Heart right ventricle (tissue), 16 donors: ENCODE results near the gene CENPP. TPM values are rescaled to one million over a fixed set of nuclear protein-coding genes. Genes with fewer than 3 reads are reported as not detected.
A peak's percentile ranks its signal among the peaks of the same experiment; 100 is the strongest.

Experiments
- ATAC-seq, 8 donors: fragments of 200-7000 bp; cut with Tn5 transposase; one replicate each; pipeline ENCODE4 v1.9.1; 2020; ENCODE audit warnings: mild to moderate bottlenecking in 8 of 8, moderate library complexity in 8 of 8, moderate number of reproducible peaks in 1 of 8
- DNase-seq, 2 donors: peaks; one replicate each; pipeline ENCODE4 v3.0.0-alpha.2; 2020
- H3K27ac ChIP-seq, 10 donors: fragments of 200-600 bp; sonication (generic) in 2 of 10; one replicate each; pipeline versions ENCODE4 v1.5.0 to v1.8.0; 2020 to 2022; ENCODE audit warnings: mild to moderate bottlenecking in 3 of 10
- H3K27me3 ChIP-seq, 7 donors: fragments of 200-600 bp; one replicate each; pipeline ENCODE4 v1.8.0; 2021 to 2022; ENCODE audit warnings: mild to moderate bottlenecking in 2 of 7
- H3K36me3 ChIP-seq, 9 donors: fragments of 200-600 bp; sonication (generic) in 1 of 9; one replicate each; pipeline versions ENCODE4 v1.5.0 to v1.8.0; 2020 to 2022; ENCODE audit warnings: mild to moderate bottlenecking in 2 of 9
- H3K4me1 ChIP-seq, 9 donors: fragments of 200-600 bp; sonication (generic) in 1 of 9; one replicate each; pipeline versions ENCODE4 v1.5.0 to v1.8.0; 2020 to 2022; ENCODE audit warnings: mild to moderate bottlenecking in 4 of 9
- H3K4me3 ChIP-seq, 10 donors: fragments of 200-600 bp; sonication (generic) in 2 of 10; one replicate each; pipeline versions ENCODE4 v1.5.0 to v1.8.0; 2020 to 2022; ENCODE audit warnings: mild to moderate bottlenecking in 7 of 10, moderate library complexity in 2 of 10
- H3K9me3 ChIP-seq, 11 donors: fragments of 200-600 bp in 10 of 11; sonication (generic) in 2 of 11; one replicate each; pipeline versions ENCODE4 v1.5.0 to v1.8.0; 2013 to 2022; ENCODE audit warnings: mild to moderate bottlenecking in 2 of 11, control low read depth in 1 of 11, moderate library complexity in 1 of 11
- CTCF ChIP-seq, 9 donors: fragments of 200-600 bp; sonication (generic) in 2 of 9; IDR thresholded peaks; one replicate each; pipeline versions ENCODE4 v1.5.0 to v1.8.0; 2021 to 2022; ENCODE audit warnings: antibody characterized with exemption in 9 of 9, mild to moderate bottlenecking in 5 of 9, moderate library complexity in 1 of 9
- WGBS, 2 donors: extraction: QIAGEN DNeasy Blood & Tissue Kit; methylation state at CpG; one replicate each; pipeline ENCODE4 v1.1.7; 2013; ENCODE audit warnings: inconsistent platforms in 1 of 2; 5-methylcytosine and 5-hydroxymethylcytosine counted together
- intact Hi-C, 10 donors: fragments of 100-400 bp; cut with DNase I; formaldehyde crosslinking; loops; one replicate each; pipeline versions ENCODE4 v1.11.1 to v1.14.2; 2022
- polyA plus RNA-seq, 2 donors: library from polyadenylated mRNA; stranded (reverse); fragments of 200-250 nt; gene quantifications; one replicate each; pipeline ENCODE4 v1.2.3, GENCODE V29; 2013
- total RNA-seq, 10 donors: library from RNA; stranded (reverse); fragmentation: NEBNext Ultra II Directional in 3 of 10; extraction: Animal tissue kit (Norgen Biotek cat#: 25700) in 3 of 10; gene quantifications; one replicate each; pipeline versions ENCODE4 v1.2.1 to v1.2.4, GENCODE V29; 2021 to 2023
- donor health status: Arrhythmogenic right ventricular cardiomyopathy.
- donor health status: ischemic (EF 13 %, LVEDD 7.1; RV severe dilation, severe dysfunction).
- donor health status: healthy with polysubstance abuse.
- donor health status: DM: no; HTN: yes; CAD: no.
- donor health status: DM: no; HTN: no; CAD: no.
- donor health status: ischemic (EF 25% LVEDD 6.9; RV normal size, moderate dysfunction).
- donor health status: ischemic (EF 25% LVEDD 5.7; RV mildly dilated, moderate dysfunction).
- donor health status: healthy.
- donor health status: DM: yes; HTN: yes; CAD: no.
- donor health status: Ischemic cardiomyopathy.
- donor health status: ischemic (EF 35%, LVEDD 5.7; RV mildly dilated, moderate dysfunction).
- donor health status: nonischemic (EF 11% LVEDD 7.7; RV severe dilation, severe dysfunction).
- donor health status: DM: yes; HTN: yes; CAD: no.
- donor health status: PGD.
- donor health status: ischemic (EF 29% LVEDD 5.4; RV normal size, mild dysfunction).
- donor health status: nonischemic (EF 23%, LVEDD 6.1; RV moderate dilation, normal function).

Gene CENPP
- total and polyA plus RNA-seq, 12 donors, result 1.3 to 5.2 (median 2.8) TPM

GRCh38 chr9:92422611-92423338 lies 97.0 kb downstream of the CENPP start:
- 77 to 82% methylated on average over 2 of the region's 2 CpGs for WGBS, 2 donors
- Histone ChIP-seq H3K27ac (peak overlapping the region in 3 of 10 donors; percentile 37 to 69 (median 54)), H3K4me1 (peaks cover 0 to 21% (median 0%) of the 10 kb centered on the region in 9 donors), H3K9me3 (no peaks in the 10 kb centered on the region), H3K4me3 (peak overlapping the region in 6 of 10 donors; percentile 8 to 43 (median 33)), H3K36me3 (no peaks in the 10 kb centered on the region), H3K27me3 (no peaks in the 10 kb centered on the region)
- intact Hi-C loops, result loop anchor here in 2 of 10 donors (10.0 kb wide), 2 partner anchors 78 to 88 kb away; no protein-coding TSS in a partner anchor
- DNase-seq (no peak), ATAC-seq (no peak)
- no peak for TF ChIP-seq CTCF (IDR thresholded peaks at IDR 0.05)

- Histone ChIP-seq H3K9me3 (no peaks in the 10 kb centered on the region), H3K4me3 (peak overlapping the region in 9 of 10 donors; percentile 3 to 43 (median 23)), H3K27ac (peak overlapping the region in 8 of 10 donors; percentile 37 to 69 (median 42)), H3K27me3 (no peaks in the 10 kb centered on the region), H3K36me3 (no peaks in the 10 kb centered on the region), H3K4me1 (peaks cover 0 to 21% (median 0%) of the 10 kb centered on the region in 9 donors)
- no peak for TF ChIP-seq CTCF (IDR thresholded peaks at IDR 0.05)
- DNase-seq, result no peak
- intact Hi-C loops, result loop anchor here in 2 of 10 donors (10.0 kb wide), 2 partner anchors 79 to 89 kb away; no protein-coding TSS in a partner anchor
- WGBS, 2 donors, result 80 to 84% methylated on average over 2 of the region's 2 CpGs
- no peak for ATAC-seq
Observed at GRCh38 chr9:92423612-92424011, 97.9 kb downstream of the CENPP start.

GRCh38 chr9:92424340-92424739 lies 98.6 kb downstream of the CENPP start, which contains the start of gene OMD:
OMD (minus strand) TSS chr9:92424471; CDS start chr9:92417558, 6,913 bp downstream.
- 61 to 66% methylated on average over 1 of the region's 1 CpG for WGBS, 2 donors
- ATAC-seq (peak in 6 of 8 donors; percentile 33 to 81 (median 52)), DNase-seq (no peak)
- Histone ChIP-seq H3K27ac (peak within 1 kb of the TSS in 8 of 10 donors; percentile 37 to 69 (median 42)), H3K27me3 (no peaks in the 10 kb centered on the region), H3K36me3 (no peaks in the 10 kb centered on the region), H3K4me1 (peaks cover 0 to 21% (median 0%) of the 10 kb centered on the region in 9 donors), H3K4me3 (peak within 1 kb of the TSS in 9 of 10 donors; percentile 3 to 43 (median 23)), H3K9me3 (no peaks in the 10 kb centered on the region)
- no peak for TF ChIP-seq CTCF (IDR thresholded peaks at IDR 0.05)
- intact Hi-C loops, result loop anchor here in 2 of 10 donors (10.0 kb wide), 2 partner anchors 80 to 90 kb away; no protein-coding TSS in a partner anchor

GRCh38 chr9:92425474-92425873 lies 99.7 kb downstream of the CENPP start:
- Histone ChIP-seq H3K9me3 (no peaks in the 10 kb centered on the region), H3K4me1 (peaks cover 0 to 21% (median 0%) of the 10 kb centered on the region in 9 donors), H3K27ac (peak overlapping the region in 8 of 10 donors; percentile 8 to 69 (median 40)), H3K27me3 (no peaks in the 10 kb centered on the region), H3K4me3 (no peak overlapping the region), H3K36me3 (no peaks in the 10 kb centered on the region)
- WGBS, 2 donors, result 54 to 72% methylated on average over 2 of the region's 2 CpGs
- intact Hi-C loops, result loop anchor here in 2 of 10 donors (10.0 kb wide), 2 partner anchors 81 to 91 kb away; no protein-coding TSS in a partner anchor
- ATAC-seq, result peak in 1 of 8 donors; percentile 39
- TF ChIP-seq CTCF (IDR thresholded peaks at IDR 0.05), result no peak
- no peak for DNase-seq
